ENCODE results near the gene PXMP4. TPM values are rescaled to one million over a fixed set of nuclear protein-coding genes. Genes with fewer than 3 reads are reported as not detected.

PXMP4 gene
- total and polyA plus RNA-seq, 9 of the 15 experiments (the other 6 are each of a cell fraction or from before 2014, with no cell fraction given) = 4.8 to 29.1 (median 6.8) TPM

GRCh38 chr20:33727806-33728205 is 7.7 kb upstream of the PXMP4 start:
- no peaks in the 10 kb centered on the region for H4K20me1 ChIP-seq (replicated peaks; ENCODE audit: control insufficient read depth, insufficient read depth, low read length)
- H3K4me1 ChIP-seq (replicated peaks in 1 of 2; ENCODE audit: control insufficient read depth in 2 of 2, insufficient read depth in 2 of 2, low read length in 2 of 2) = peaks cover 9 to 17% of the 10 kb centered on the region in 2 experiments
- POLR2A ChIA-PET = no interaction called here
- intact Hi-C loops (cut with micrococcal nuclease) (no loop called here), in situ Hi-C loops (cut with MboI) (loop anchor here (5.0 kb wide), 1 partner anchor 61 kb away; the partner anchor contains the start of gene ACTL10)
- H3K27me3 ChIP-seq (ENCODE audit: control insufficient read depth in 2 of 2, insufficient read depth in 2 of 2, low read length in 2 of 2) = no peaks in the 10 kb centered on the region
- ATAC-seq (no peak), FAIRE-seq (no peak), DNase-seq (ENCODE audit: extremely low read depth in 1 of 4, low spot score in 3 of 4) (no peak)
- H3K27ac ChIP-seq (ENCODE audit: extremely low read depth, low read depth, low read length) = no peak overlapping the region
- no peaks in the 10 kb centered on the region for H3K9me3 ChIP-seq (replicated peaks; ENCODE audit: control insufficient read depth, insufficient read depth, low read depth, low read length)
- no peaks in the 10 kb centered on the region for H3K9me1 ChIP-seq (ENCODE audit: control insufficient read depth, insufficient read depth, low read length)
- no peaks in the 10 kb centered on the region for H3K36me3 ChIP-seq (ENCODE audit: control insufficient read depth, insufficient read depth, low read length)
- TF ChIP-seq SPI1 (IDR thresholded peaks at IDR 0.05; ENCODE audit: borderline replicate concordance, low read depth, low read length) (0 out of 2 replicates have a peak, but pooled peaks have one; percentile 17), ZNF133 (CRISPR knock-in tag; IDR thresholded peaks at IDR 0.05) (no peak)
- TF ChIP-seq, protein P1, sequence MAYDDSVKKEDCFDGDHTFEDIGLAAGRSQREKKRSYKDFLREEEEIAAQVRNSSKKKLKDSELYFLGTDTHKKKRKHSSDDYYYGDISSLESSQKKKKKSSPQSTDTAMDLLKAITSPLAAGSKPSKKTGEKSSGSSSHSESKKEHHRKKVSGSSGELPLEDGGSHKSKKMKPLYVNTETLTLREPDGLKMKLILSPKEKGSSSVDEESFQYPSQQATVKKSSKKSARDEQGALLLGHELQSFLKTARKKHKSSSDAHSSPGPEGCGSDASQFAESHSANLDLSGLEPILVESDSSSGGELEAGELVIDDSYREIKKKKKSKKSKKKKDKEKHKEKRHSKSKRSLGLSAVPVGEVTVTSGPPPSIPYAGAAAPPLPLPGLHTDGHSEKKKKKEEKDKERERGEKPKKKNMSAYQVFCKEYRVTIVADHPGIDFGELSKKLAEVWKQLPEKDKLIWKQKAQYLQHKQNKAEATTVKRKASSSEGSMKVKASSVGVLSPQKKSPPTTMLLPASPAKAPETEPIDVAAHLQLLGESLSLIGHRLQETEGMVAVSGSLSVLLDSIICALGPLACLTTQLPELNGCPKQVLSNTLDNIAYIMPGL (CRISPR knock-in tag; IDR thresholded peaks at IDR 0.05) = no peak
- 66% methylated on average over 3 of the region's 3 CpGs for WGBS (ENCODE audit: insufficient coverage, low coverage, missing lambda C conversion rate)
- no peak overlapping the region for H3K4me3 ChIP-seq
- no peak overlapping the region for H3K4me2 ChIP-seq (ENCODE audit: insufficient read depth, low read length)
- no TSS peak for BruUV-seq (replicated peaks)
- CTCF ChIA-PET (ENCODE audit: low intra/inter-chr PET ratio) = interaction anchor here (0.6 kb wide), 1 partner anchor 154 kb away, joined by 5 read pairs; no protein-coding TSS in a partner anchor
- H3K79me2 ChIP-seq (ENCODE audit: control insufficient read depth, insufficient read depth, low read length) = no peaks in the 10 kb centered on the region
- no peak overlapping the region for H3K9ac ChIP-seq (ENCODE audit: insufficient read depth in 1 of 2, low read depth in 2 of 2, low read length in 2 of 2)
- no peak overlapping the region for H2AFZ ChIP-seq (ENCODE audit: low read depth, low read length)

DNA sequence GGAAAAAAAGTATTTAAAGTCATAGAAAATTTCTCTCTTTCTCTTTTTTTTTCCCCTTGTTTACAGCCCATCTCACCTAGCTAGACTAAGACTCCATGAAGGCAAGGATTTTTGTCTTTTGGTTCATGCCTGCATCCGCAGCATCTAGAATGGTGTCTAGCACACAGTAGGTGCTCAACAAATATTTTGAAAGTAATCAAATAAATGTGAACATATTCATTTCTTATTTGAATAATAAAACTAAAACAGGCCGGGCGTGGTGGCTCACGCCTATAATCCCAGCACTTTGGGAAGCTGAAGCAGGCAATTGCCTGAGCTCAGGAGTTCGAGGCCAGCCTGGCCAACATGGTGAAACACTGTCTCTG is 7.0 kb upstream of the PXMP4 start:
- Histone ChIP-seq H3K9ac (ENCODE audit: insufficient read depth in 1 of 2, low read depth in 2 of 2, low read length in 2 of 2) (no peak overlapping the region), H3K4me3 (no peak overlapping the region), H3K79me2 (ENCODE audit: control insufficient read depth, insufficient read depth, low read length) (no peaks in the 10 kb centered on the region), H3K9me3 (replicated peaks; ENCODE audit: control insufficient read depth, insufficient read depth, low read depth, low read length) (no peaks in the 10 kb centered on the region), H3K36me3 (ENCODE audit: control insufficient read depth, insufficient read depth, low read length) (no peaks in the 10 kb centered on the region), H4K20me1 (replicated peaks; ENCODE audit: control insufficient read depth, insufficient read depth, low read length) (no peaks in the 10 kb centered on the region), H3K9me1 (ENCODE audit: control insufficient read depth, insufficient read depth, low read length) (no peaks in the 10 kb centered on the region), H3K4me2 (ENCODE audit: insufficient read depth, low read length) (no peak overlapping the region), H3K27ac (ENCODE audit: extremely low read depth, low read depth, low read length) (no peak overlapping the region), H3K4me1 (replicated peaks in 1 of 2; ENCODE audit: control insufficient read depth in 2 of 2, insufficient read depth in 2 of 2, low read length in 2 of 2) (peaks cover 5 to 10% of the 10 kb centered on the region in 2 experiments; a peak in 4 of 5 replicates), H3K27me3 (ENCODE audit: control insufficient read depth in 2 of 2, insufficient read depth in 2 of 2, low read length in 2 of 2) (no peaks in the 10 kb centered on the region), H2AFZ (ENCODE audit: low read depth, low read length) (no peak overlapping the region)
- DNase-seq (ENCODE audit: extremely low read depth in 1 of 4, low spot score in 3 of 4) = no peak
- no TSS peak for BruUV-seq (replicated peaks)
- ATAC-seq = no peak
- intact Hi-C loops (cut with micrococcal nuclease) = no loop called here
- no peak for FAIRE-seq
- 84% methylated on average over 5 of the region's 5 CpGs for WGBS (ENCODE audit: insufficient coverage, low coverage, missing lambda C conversion rate)
- ChIA-PET POLR2A (interaction anchor here (0.6 to 1.5 kb wide), 2 partner anchors 9 to 12 kb away, joined by 3 to 5 read pairs; no protein-coding TSS in a partner anchor), CTCF (ENCODE audit: low intra/inter-chr PET ratio) (interaction anchor here (0.6 kb wide), 1 partner anchor 154 kb away, joined by 5 read pairs; no protein-coding TSS in a partner anchor)
- in situ Hi-C loops (cut with MboI) = loop anchor here (5.0 kb wide), 1 partner anchor 60 kb away; the partner anchor contains the start of gene ACTL10
- TF ChIP-seq ZKSCAN1 (IDR thresholded peaks at IDR 0.05; ENCODE audit: low read depth, low read length) (peak; percentile 83), ZNF23 (CRISPR knock-in tag; IDR thresholded peaks at IDR 0.05) (no peak)
